HepG2 (cell line): ENCODE measurements around the gene FIZ1. TPM values are rescaled to one million over a fixed set of nuclear protein-coding genes. Genes with fewer than 3 reads are reported as not detected.

Experiments used
- ARNT2 ChIP-seq: sonication (generic); formaldehyde crosslinking; IDR thresholded peaks from 2 replicates; pipeline ENCODE4 v1.8.0; 2022; ENCODE audit warnings: mild to moderate bottlenecking, low read depth, missing genetic modification reagents, moderate library complexity
- CREB1 ChIP-seq, 2 experiments: fragments of 450-650 bp in 1 of 2; IDR thresholded peaks; 2 replicates each; pipeline ENCODE4 v1.6.1; 2016 to 2017; ENCODE audit warnings: control low read depth in 1 of 2, mild to moderate bottlenecking in 1 of 2, missing compliant biosample characterization in 1 of 2, missing genetic modification characterization in 1 of 2
- LCORL ChIP-seq, 2 experiments: fragments of 450-650 bp in 1 of 2; sonication (generic) in 1 of 2; formaldehyde crosslinking in 1 of 2; IDR thresholded peaks; 2 replicates each; pipeline versions ENCODE4 v1.5.0 to v1.6.1; 2017 to 2020; ENCODE audit warnings: antibody characterized with exemption in 1 of 2, missing genetic modification reagents in 1 of 2
- MAFF ChIP-seq: IDR thresholded peaks from 2 replicates; pipeline ENCODE4 v1.6.1; 2011; ENCODE audit warnings: low read depth, low read length, improper control_type of control experiment
- NR2F2 ChIP-seq: IDR thresholded peaks from 2 replicates; pipeline ENCODE4 v1.6.1; 2012; ENCODE audit warnings: low read depth, inconsistent platforms, borderline replicate concordance
- POLR2A ChIP-seq, 2 experiments: IDR thresholded peaks; 2 replicates each; pipeline ENCODE4 v1.6.1; 2011; ENCODE audit warnings: low read depth in 2 of 2, low read length in 2 of 2, mild to moderate bottlenecking in 1 of 2, moderate library complexity in 1 of 2; ENCODE audit not compliant: insufficient read depth in 1 of 2
- SNAPC2 ChIP-seq: sonication (generic); formaldehyde crosslinking; IDR thresholded peaks from 2 replicates; pipeline ENCODE4 v1.8.1; 2022; ENCODE audit warnings: mild to moderate bottlenecking, missing genetic modification reagents
- TAF15 ChIP-seq: fragments of 200-400 bp; formaldehyde crosslinking; IDR thresholded peaks from one replicate; pipeline ENCODE4 v1.6.1; 2018; ENCODE audit warnings: mild to moderate bottlenecking, low read depth, low read length; ENCODE audit not compliant: poor library complexity, severe bottlenecking
- TBX2 ChIP-seq: sonication (generic); formaldehyde crosslinking; IDR thresholded peaks from 2 replicates; pipeline ENCODE4 v1.5.0; 2020; ENCODE audit warnings: missing genetic modification reagents, mild to moderate bottlenecking, borderline replicate concordance
- TBX3 ChIP-seq: fragments of 450-650 bp; IDR thresholded peaks from 2 replicates; pipeline ENCODE4 v1.6.1; 2017; ENCODE audit warnings: antibody characterized with exemption, mild to moderate bottlenecking, inconsistent platforms, borderline replicate concordance
- ZNF234 ChIP-seq: sonication (generic); formaldehyde crosslinking; conservative IDR thresholded peaks from 2 replicates; pipeline ENCODE4 v1.5.1; 2020; ENCODE audit warnings: mild to moderate bottlenecking, missing genetic modification reagents
- ZNF619 ChIP-seq: sonication (generic); formaldehyde crosslinking; IDR thresholded peaks from 2 replicates; pipeline ENCODE4 v1.4.0; 2020; ENCODE audit warnings: mild to moderate bottlenecking, missing genetic modification reagents
- ZNF674 ChIP-seq: sonication (generic); formaldehyde crosslinking; IDR thresholded peaks from 2 replicates; pipeline ENCODE4 v1.5.0; 2020; ENCODE audit warnings: low read depth, mild to moderate bottlenecking, missing genetic modification reagents
- ZNF713 ChIP-seq: sonication (generic); formaldehyde crosslinking; IDR thresholded peaks from 2 replicates; pipeline ENCODE4 v1.4.0; 2020; ENCODE audit warnings: mild to moderate bottlenecking, missing genetic modification reagents
- ZNF878 ChIP-seq: sonication (generic); formaldehyde crosslinking; IDR thresholded peaks from 2 replicates; pipeline ENCODE4 v1.8.1; 2023; ENCODE audit warnings: mild to moderate bottlenecking, missing genetic modification reagents, moderate library complexity
- ZSCAN30 ChIP-seq: sonication (generic); formaldehyde crosslinking; IDR thresholded peaks from 2 replicates; pipeline ENCODE4 v1.5.0; 2020; ENCODE audit warnings: mild to moderate bottlenecking, missing genetic modification reagents
- ZSCAN9 ChIP-seq: IDR thresholded peaks from 2 replicates; pipeline ENCODE4 v1.6.1; 2016; ENCODE audit warnings: borderline replicate concordance
- polyA plus RNA-seq, 8 experiments: library from polyadenylated mRNA; depleted of rRNA in 3 of 8; stranded (reverse) in 7 of 8; unstranded in 1 of 8; fragments of >200 nt; fragmentation: Illumina TruSeq in 4 of 8; extraction: Trizol in 4 of 8; gene quantifications; 2 replicates each; pipeline versions ENCODE4 v1.2.1 to v1.2.3, GENCODE V29; 2011 to 2016; ENCODE audit warnings: low read depth in 4 of 8, missing spikeins in 1 of 8, mixed read lengths in 1 of 8; ENCODE audit not compliant: insufficient read depth in 1 of 8
- total RNA-seq, 5 experiments: library from RNA; depleted of rRNA; stranded (reverse); fragments of >200 nt; fragmentation: Illumina TruSeq; extraction: Trizol; gene quantifications; 2 replicates each; pipeline ENCODE4 v1.2.3, GENCODE V29; 2016; ENCODE audit warnings: low read depth in 1 of 5
- TF ChIP-seq, protein P1 (sequence below), 2 experiments: sonication (generic) in 1 of 2; formaldehyde crosslinking in 1 of 2; IDR thresholded peaks; 2 replicates each; pipeline versions ENCODE4 v1.6.1 to v1.9.0; 2014 to 2022; ENCODE audit warnings: antibody characterized with exemption in 1 of 2, borderline replicate concordance in 1 of 2, inconsistent platforms in 1 of 2, low read depth in 1 of 2, missing genetic modification reagents in 1 of 2
- TF ChIP-seq, protein P2 (sequence below): sonication (generic); formaldehyde crosslinking; IDR thresholded peaks from 2 replicates; pipeline ENCODE4 v1.5.1; 2020; ENCODE audit warnings: mild to moderate bottlenecking, missing genetic modification reagents, borderline replicate concordance

FIZ1 gene
- total and polyA plus RNA-seq, 2 of the 13 experiments (the other 11 are each of a cell fraction or from before 2014, with no cell fraction given): 3.6 to 5.9 TPM

DNA sequence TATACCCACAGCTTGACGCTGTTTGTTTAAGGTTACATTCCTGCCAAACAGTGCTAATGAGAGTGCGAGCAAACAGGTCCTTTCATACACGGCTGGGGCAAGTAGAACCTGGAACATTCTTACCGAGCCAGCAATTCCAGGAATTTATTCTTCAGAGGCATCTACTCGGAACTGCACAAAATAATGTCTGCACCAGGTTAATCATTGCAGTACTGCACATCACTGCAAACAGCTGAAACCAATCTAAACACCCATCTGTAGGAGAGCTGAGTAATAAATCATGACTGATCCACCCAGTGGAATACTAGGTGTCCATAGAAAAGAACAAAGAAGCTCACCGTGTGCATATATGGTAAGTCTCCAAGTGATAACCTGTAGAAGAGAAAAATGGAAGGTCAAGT is 17.5 kb downstream of the FIZ1 start (continued):
- TF ChIP-seq SNAPC2 (CRISPR knock-in tag) (no peak), ZNF234 (CRISPR knock-in tag) (no peak), ZNF674 (CRISPR knock-in tag) (no peak), ARNT2 (no peak), ZNF713 (CRISPR knock-in tag) (no peak), ZNF878 (no peak), LCORL (IDR thresholded peaks at IDR 0.05) (no peak), LCORL (CRISPR knock-in tag; IDR thresholded peaks at IDR 0.05) (peak; percentile 54; the same call in 1 of the 2 replicates), ZNF619 (CRISPR knock-in tag) (no peak), CREB1 (IDR thresholded peaks at IDR 0.05) (no peak), CREB1 (CRISPR knock-in tag; IDR thresholded peaks at IDR 0.05) (peak; percentile 6), TBX3 (peak; percentile 55; the same call in 1 of the 2 replicates), MAFF (0 out of 2 replicates have a peak, but pooled peaks have one; percentile 5), NR2F2 (no peak), TAF15 (no peak), TBX2 (CRISPR knock-in tag) (no peak), ZSCAN30 (CRISPR knock-in tag) (no peak), ZSCAN9 (CRISPR knock-in tag) (0 out of 2 replicates have a peak, but pooled peaks have one; percentile 13), POLR2A (IDR thresholded peaks at IDR 0.05; ENCODE audit: insufficient read depth in 1 of 2, low read depth in 2 of 2, low read length in 2 of 2) (no peak)
- TF ChIP-seq, protein P1, sequence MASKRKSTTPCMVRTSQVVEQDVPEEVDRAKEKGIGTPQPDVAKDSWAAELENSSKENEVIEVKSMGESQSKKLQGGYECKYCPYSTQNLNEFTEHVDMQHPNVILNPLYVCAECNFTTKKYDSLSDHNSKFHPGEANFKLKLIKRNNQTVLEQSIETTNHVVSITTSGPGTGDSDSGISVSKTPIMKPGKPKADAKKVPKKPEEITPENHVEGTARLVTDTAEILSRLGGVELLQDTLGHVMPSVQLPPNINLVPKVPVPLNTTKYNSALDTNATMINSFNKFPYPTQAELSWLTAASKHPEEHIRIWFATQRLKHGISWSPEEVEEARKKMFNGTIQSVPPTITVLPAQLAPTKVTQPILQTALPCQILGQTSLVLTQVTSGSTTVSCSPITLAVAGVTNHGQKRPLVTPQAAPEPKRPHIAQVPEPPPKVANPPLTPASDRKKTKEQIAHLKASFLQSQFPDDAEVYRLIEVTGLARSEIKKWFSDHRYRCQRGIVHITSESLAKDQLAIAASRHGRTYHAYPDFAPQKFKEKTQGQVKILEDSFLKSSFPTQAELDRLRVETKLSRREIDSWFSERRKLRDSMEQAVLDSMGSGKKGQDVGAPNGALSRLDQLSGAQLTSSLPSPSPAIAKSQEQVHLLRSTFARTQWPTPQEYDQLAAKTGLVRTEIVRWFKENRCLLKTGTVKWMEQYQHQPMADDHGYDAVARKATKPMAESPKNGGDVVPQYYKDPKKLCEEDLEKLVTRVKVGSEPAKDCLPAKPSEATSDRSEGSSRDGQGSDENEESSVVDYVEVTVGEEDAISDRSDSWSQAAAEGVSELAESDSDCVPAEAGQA (IDR thresholded peaks at IDR 0.05; ENCODE audit: low read depth): no peak
- TF ChIP-seq, protein P1 (CRISPR knock-in tag; IDR thresholded peaks at IDR 0.05; ENCODE audit: borderline replicate concordance): no peak
- TF ChIP-seq, protein P2, sequence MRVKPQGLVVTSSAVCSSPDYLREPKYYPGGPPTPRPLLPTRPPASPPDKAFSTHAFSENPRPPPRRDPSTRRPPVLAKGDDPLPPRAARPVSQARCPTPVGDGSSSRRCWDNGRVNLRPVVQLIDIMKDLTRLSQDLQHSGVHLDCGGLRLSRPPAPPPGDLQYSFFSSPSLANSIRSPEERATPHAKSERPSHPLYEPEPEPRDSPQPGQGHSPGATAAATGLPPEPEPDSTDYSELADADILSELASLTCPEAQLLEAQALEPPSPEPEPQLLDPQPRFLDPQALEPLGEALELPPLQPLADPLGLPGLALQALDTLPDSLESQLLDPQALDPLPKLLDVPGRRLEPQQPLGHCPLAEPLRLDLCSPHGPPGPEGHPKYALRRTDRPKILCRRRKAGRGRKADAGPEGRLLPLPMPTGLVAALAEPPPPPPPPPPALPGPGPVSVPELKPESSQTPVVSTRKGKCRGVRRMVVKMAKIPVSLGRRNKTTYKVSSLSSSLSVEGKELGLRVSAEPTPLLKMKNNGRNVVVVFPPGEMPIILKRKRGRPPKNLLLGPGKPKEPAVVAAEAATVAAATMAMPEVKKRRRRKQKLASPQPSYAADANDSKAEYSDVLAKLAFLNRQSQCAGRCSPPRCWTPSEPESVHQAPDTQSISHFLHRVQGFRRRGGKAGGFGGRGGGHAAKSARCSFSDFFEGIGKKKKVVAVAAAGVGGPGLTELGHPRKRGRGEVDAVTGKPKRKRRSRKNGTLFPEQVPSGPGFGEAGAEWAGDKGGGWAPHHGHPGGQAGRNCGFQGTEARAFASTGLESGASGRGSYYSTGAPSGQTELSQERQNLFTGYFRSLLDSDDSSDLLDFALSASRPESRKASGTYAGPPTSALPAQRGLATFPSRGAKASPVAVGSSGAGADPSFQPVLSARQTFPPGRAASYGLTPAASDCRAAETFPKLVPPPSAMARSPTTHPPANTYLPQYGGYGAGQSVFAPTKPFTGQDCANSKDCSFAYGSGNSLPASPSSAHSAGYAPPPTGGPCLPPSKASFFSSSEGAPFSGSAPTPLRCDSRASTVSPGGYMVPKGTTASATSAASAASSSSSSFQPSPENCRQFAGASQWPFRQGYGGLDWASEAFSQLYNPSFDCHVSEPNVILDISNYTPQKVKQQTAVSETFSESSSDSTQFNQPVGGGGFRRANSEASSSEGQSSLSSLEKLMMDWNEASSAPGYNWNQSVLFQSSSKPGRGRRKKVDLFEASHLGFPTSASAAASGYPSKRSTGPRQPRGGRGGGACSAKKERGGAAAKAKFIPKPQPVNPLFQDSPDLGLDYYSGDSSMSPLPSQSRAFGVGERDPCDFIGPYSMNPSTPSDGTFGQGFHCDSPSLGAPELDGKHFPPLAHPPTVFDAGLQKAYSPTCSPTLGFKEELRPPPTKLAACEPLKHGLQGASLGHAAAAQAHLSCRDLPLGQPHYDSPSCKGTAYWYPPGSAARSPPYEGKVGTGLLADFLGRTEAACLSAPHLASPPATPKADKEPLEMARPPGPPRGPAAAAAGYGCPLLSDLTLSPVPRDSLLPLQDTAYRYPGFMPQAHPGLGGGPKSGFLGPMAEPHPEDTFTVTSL (CRISPR knock-in tag): no peak
